GM21526 (cell line): ENCODE measurements around the gene SCAF11.

ENCODE experiments used
- ATAC-seq: cut with Tn5 transposase; IDR thresholded peaks from one replicate; pipeline ENCODE4 v1.9.1; 2021; ENCODE audit warnings: moderate library complexity; ENCODE audit not compliant: unreplicated experiment, low FRiP score

SCAF11 gene

DNA sequence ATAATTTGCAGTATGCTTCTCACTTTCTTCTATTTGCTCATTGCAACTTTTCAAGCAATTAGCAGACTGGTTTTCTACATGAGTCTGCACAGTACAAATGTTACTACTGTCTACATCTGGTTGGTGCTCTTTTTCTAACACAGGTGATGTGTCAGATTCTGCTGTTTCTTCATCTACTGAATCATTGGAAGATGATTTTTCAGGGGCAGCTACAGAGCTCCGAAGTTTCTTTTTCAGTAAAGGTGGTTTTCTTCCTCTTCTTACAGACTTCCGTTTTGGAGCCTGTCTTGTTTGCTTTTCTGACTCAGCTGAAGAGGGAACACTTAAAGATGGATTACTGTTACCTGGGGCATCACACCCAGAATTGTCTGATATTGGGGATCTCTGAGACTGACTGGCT lies 62.1 kb downstream of the SCAF11 start:
- no peak for ATAC-seq

DNA sequence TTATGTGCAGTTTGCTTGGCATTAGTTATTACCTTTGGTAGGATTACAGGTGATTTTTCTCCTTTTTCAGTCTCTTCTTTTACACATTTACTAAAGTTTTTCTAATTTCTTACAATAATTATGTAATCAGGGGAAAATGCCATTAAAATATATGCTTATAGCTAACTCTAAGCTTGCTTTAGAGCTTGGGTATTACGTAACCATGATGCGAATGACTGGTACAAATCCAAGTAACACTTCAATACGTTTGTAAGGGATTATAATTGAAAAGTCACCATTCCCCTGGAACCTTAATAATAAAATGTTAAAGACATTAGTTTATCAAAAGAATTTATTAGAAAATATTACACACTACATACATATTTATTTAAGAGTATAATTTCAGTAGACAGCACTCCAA lies 71.6 kb downstream of the SCAF11 start:
- ATAC-seq: no peak

DNA sequence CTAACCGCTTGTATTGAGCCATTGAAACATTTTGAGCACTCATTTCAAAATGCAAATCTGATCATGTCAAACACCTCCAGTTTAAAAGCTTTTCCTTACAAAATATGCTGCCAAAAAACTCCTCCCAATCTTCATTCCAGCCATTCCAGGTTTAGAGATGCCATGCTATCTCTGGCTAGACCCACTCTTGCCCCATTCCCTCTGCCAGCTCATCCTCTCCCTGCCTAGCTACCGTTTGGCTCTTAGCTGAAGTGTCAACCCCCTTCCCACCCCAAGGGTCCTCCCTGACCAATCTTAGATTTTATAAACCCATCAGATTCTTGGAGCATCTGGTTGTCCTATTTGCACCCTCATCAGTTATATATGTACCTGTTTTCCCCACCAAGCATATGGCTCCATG lies 75.0 kb downstream of the SCAF11 start:
- no peak for ATAC-seq

DNA sequence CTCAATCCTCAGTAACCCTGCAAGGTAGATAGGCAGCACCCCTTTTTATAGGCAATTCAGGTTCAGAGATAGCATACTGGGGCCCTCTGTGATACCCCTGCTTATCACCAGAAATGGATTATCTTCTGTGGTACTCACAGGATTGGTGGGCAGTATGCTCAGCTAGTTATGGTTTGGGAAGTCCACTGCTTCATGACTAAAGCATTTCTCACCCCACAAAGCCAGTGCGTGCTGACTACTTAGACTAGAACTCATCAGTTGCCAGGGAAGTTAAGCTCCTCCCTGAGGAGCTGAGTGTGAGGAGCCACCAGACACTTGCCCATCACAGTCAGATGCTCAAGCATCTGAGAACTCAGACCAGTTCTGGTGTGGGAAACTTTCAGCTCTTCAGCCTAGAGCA lies 76.3 kb downstream of the SCAF11 start:
- no peak for ATAC-seq

DNA sequence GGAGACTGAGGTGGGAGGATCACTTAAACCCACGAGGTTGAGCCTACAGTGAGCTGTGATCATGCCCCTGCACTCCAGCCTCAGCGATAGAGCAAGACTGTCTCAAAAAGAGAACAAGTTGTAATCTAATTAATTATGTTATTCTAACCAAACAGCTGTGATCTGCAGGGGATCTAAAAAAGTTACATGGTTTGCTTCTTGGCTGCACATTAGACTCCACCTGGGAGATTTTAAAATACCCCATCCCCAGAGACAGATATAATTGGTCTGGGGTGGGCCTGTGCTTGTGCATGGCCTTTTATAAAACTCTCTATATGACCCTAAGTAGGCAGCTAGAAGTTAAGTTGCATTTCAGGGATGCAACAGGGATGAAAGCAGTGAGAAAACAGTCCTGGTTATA lies 76.7 kb downstream of the SCAF11 start:
- ATAC-seq: no peak

DNA sequence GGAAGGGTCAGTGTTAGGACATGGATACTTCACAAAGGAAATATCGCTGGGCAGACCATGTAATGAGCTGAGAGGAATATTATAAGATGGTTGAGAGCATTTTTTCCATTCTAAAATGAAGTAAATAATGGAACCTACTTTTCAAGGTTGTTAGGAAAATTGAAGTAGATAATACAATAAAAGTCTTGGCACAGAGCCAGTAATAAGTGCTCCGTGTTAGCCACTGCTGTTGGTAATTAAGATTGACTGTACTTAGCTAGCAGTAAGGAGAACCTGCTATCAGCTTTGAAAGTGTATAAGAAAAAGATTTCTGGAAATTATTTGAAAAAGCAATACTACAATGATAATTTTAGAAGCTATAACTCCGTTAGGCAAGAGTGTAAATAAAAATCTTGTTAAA lies 77.6 kb downstream of the SCAF11 start:
- ATAC-seq: no peak

DNA sequence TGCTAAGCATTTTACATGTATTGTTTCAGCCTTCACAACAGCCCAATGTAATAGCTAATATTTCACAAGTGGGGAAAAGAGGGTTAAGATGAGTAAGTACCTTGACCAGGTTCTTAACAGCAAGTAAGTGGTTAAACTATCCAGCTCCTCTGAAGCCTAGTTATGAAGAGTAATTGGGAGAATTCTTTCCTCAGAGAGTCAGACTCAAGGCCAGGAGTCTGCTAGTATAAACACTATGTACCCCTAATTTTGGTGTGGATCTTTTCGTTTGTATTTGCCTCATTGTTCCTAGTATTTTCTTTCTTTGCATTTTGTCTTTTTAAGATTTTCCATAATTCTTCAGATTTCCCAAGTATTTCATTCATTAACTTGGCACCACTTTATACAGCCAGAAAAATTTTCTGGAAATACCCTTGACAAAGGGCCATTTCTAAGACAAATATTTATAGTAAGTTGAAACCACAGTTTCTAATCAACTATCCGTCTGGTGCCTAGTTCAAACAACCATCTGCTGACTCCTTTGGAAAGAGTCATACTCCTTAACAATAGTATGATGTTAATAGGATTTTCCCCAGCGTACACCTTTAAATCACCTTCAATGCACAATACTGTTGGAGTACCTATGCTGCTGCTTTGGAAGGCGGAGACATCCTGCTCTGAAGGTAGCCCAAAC lies 81.2 kb downstream of the SCAF11 start:
- no peak for ATAC-seq

DNA sequence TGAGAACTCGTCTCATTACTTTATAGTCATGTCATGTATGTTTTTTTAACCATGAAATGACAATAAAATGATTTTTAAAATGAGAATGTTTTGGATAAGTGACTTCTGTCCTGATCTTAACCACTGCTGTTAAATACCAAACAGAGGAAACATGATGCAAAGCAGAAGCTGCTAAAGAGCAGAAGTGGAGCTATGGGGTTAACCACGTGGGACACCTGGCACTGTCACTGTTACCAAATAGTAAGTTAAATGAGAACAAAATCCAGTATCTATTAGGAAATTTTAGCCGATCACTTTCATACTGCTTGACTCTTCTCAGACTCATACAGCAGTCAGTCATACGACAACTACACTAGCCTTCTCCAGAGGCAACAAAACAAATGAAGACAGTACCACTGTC lies 82.4 kb downstream of the SCAF11 start:
- peak; percentile 69 for ATAC-seq

DNA sequence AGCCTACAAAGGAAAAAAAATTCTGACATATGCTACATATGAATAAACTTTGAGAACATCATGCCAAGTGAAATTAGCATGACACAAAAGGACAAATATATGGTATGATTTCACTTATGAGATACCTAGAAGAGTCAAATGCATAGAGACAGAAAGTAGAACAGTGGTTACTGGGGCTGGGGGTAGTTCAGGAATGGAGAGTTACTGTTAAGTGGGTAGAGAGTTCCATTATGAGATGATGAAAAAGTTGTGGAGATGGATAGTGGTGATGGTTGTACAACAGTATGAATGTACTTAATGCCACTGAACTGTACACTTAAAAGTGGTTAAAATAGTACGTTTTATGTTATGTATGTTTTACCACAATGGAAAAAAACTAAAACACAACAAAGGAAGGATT lies 92.3 kb downstream of the SCAF11 start:
- no peak for ATAC-seq

DNA sequence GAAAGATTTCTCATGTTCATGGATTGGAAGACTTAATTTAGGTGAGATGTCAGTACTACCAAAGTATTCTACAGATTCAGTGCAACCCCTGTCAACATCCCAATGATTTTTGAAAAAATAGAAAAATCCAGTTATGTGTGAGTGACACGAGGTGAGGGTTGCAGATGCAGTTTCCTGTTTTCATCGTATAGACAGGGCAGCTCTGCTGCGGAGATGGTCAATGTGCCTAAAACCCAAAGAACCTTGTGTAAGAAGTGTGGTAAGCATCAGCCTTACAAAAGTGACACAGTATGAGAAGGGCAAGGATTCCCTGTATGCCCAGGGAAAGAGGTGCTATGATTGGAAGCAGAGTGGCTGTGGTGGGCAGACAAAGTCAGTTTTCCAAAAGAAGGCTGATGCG lies 94.4 kb downstream of the SCAF11 start:
- no peak for ATAC-seq

DNA sequence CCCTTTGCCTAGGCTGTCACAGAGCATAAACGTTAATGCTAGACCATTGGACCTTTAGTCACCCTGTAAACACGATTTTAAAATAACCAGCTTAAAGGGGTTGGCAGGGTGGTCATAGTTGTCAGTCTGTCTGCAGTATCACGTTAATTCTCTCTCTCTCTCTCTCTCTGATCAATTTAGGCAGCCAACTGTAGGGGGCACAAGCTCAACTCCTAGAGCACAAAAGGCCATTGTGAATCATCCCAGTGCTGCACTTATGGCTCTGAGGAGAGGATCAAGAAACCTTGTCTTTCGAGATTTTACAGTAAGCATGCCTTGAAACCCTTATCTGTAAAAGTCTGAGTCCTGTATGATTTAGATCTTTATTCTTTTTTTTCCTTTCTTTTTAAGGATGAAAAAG lies 97.1 kb downstream of the SCAF11 start:
- ATAC-seq: no peak

DNA sequence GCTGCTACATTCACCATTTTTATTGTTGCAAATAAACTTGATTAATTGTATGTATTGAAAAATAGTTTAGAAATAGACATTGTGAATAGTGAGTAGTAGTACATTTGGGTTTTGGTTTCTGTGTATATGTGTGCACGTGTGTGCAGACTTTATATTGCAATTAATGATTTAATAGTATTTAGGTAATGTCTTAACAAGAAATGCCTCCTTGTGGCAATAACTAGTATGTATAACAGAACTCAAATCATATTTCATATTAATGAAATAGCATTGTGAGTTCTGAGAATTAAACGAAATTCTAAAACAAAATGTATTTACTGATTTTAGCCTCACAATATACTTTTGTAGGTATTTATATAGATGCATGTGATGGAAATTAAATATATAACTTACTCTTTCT lies 100.1 kb downstream of the SCAF11 start:
- no peak for ATAC-seq

DNA sequence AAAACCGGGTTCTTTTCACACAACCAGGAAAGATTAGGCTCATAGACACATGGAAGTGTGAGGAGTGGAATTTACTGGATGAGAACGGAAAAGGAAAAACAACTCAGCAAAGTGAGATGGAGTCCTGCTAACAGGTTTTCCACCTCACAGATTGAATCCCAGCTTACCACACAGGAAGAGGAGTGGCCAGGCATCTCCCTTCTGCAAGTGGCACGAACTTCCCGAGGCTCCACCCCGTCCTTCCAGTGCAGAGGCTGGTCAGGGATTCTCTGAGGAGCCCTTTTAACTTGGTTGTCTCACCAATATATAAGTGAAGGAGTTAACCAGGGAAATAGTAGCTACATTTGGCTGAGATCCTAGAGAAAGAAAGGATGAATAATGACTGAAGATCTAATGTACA lies 102.8 kb downstream of the SCAF11 start:
- ATAC-seq: no peak

DNA sequence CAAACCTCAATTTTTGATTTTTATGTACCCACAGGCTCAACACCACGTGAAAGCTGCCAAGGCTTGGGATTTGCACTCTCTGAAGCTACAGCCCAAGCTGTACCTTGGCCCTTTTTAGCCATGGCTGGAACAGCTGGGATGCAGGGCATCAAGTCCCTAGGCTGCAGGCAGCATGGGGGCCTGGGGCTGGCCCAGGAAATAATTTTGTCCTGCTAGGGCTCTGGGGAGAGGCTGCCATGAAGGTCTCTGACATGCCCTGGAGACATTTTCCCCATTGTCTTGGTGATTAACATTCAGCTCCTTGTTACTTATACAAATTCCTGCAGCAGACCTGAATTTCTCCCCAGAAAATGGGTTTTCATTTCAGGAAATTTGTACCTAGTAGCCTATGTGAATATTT lies 103.7 kb downstream of the SCAF11 start:
- no peak for ATAC-seq

DNA sequence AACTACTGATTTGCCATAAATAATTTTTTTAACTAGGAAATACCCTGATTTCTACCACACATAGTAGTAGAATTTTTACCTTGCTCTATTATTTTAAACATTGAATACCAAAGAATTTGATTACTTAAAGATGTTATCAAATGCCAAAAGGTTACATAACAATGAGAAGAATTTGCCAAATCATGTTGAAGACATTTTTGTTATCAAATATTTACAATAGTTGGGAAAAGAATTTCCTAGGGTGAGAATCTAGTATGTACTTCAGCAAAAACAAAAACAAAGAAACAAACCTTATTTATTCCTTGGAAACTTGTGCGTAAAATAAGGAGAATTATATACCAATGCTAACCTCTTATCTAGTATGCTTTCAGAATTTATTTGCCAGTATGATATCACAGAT lies 107.2 kb downstream of the SCAF11 start:
- ATAC-seq: no peak

DNA sequence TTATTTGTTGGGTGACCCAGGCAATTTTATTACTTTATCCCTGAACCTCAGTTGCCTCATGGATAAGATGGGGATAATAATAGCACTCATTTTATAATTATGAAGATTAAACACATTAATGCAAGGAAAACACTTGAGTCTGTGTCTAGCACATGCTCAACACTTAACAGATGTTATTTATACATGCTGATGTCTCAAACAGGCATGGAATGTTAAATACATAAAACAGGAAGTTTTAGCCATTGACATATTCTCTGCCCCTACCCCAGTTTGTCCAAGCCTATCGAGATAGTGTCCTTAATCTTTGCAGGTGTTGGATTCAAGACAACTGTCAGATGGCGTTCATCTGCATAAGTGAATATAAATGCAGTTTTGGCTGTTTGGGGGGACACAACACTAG lies 109.8 kb downstream of the SCAF11 start:
- ATAC-seq: no peak

DNA sequence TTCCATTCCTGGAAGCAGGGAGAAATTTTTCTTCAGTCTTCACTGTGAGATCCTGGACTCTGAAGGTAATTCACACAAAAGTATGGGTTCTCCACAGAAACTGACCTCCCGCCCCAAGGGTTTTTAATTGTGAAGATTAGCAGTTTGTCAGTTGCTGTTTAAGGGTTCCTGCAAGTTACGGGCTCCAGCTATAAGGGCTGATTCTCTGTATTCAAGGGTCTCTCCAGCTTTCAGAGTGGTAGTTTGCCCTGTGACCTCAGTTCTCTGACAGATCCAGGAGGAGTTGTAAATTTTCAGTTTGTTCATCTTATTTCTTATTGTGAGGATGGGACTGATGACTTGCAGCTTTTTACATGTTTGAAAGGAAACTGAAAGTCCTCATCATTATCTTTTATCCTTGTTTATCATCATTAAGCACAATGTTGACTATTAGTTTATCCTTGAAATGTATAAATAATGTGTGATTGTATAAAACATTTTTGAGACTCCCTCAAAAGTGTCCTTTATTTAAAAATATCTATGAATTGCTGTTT lies 110.9 kb downstream of the SCAF11 start:
- no peak for ATAC-seq

DNA sequence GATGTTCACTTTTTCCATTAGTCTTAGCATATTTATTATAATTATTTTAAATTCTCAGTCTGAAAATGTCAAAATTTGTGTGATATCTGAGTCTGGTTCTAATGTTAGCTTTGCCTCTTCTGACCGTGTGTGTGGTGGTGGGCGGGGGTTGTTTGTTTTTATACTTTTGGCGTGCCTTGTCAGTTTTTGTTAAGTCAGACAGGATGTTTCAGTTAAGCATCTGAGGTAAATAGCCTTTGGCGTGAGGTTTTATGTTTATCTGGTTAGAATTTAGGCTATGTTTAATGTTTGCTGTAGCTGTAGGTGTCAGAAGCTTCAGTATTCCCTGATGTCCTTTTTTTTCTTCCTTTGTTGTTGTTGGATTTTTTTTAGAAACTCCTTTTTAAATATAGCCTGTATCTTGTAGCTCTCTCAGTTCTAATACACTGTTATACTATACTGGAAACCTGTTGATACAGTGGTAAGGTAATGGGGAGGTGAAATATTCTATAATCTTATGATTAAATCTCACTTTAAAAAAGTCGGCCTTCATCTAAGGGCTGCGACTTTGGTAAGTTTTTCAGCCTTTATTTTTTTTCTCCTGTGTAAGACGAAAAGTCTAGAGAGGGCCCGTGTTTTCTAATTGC lies 111.6 kb downstream of the SCAF11 start:
- no peak for ATAC-seq

DNA sequence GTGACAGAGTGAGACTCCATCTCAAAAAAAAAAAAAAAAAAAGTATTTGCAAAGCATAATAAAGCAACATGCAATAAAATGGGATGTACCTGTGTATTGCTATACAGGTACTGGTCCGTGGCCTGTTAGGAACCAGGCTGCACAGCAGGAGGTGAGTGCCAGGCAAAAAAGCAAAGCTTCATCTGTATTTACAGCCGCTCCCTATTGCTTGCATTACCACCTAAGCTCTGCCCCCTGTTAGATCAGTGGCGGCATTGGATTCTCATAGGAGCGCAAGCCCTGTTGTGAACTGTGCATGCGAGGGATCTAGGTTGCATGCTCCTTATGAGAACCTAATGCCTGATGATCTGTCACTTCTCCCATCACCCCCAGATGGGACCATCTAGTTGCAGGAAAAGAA lies 113.3 kb downstream of the SCAF11 start:
- no peak for ATAC-seq

DNA sequence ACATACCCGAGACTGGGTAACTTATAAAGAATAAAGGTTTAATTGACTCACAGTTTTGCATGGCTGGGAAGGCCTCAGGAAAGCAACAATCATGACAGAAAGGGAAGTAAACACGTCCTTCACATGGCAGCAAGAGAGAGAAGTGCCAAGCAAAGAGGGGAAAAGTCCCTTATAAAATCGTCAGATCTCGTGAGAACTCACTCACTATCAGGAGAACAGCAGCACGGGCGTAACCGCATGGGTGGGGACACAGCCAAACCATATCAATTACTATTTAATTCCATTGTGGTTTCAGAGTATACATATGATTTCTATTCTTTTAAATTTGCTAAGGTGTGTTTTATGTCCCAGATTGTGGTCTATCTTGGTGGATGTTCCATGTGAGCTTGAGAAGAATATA lies 117.9 kb downstream of the SCAF11 start:
- no peak for ATAC-seq
